ENCODE measurements around the gene NDUFB4. TPM values are rescaled to one million over a fixed set of nuclear protein-coding genes. Genes with fewer than 3 reads are reported as not detected.

NDUFB4 gene
- total and polyA plus RNA-seq, 9 of the 15 experiments (the other 6 are each of a cell fraction or from before 2014, with no cell fraction given) = 124 to 670 (median 227) TPM

DNA sequence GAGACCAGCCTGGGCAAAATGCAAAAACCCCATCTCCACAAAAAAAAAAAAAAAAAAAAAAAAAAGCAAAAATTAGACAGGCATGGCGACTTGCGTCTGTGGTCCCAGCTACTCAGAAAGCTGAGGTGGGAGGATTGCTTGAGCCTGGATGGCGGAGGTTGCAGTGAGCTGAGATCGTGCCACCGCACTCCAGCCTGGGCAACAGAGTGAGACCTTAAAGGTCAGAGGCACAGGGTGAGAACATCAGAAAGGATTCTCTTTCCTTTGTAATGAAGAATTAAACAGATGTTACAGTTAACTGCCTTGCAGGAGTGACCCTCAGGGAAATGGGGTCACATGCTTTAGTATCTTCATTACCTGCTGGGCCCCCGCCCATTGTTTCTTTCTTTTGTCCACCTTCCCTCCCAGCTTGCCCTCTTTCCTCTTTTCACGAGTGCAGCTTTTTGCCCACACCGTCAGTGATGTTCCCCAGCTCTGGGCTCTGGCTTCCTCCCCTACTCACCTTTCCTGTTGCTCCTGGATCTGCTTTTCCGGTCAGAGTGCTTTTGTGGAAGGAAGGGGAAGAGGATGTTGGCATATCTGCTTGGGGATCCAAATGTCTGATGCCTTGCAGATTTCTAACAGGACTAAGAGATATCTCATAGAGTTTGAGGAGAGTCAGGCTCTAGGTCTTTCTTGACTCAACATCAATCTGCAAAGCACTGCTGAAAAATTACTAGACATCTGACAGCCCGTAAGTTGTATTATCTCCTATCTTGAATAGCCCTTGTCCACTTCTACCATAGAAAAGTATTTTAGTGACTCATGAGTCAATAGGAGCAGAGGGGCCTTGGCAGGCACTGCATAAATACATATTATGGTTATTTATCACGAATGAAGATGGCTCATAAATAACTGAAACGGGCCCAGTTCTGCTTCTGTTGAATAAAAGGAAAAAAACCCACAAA, 35.6 kb upstream of the NDUFB4 start:
- no peak overlapping the region; the same call in 2 of the 3 replicates for H3K27ac ChIP-seq (ENCODE audit: extremely low read depth, low read depth, low read length)
- H2AFZ ChIP-seq (ENCODE audit: low read depth, low read length) = no peak overlapping the region
- ChIA-PET CTCF (ENCODE audit: low intra/inter-chr PET ratio) (interaction anchor here (1.3 to 2.6 kb wide), 2 partner anchors 63 to 234 kb away, joined by 4 to 22 read pairs; no protein-coding TSS in a partner anchor), POLR2A (no interaction called here)
- DNase-seq (ENCODE audit: extremely low read depth in 1 of 4, low spot score in 3 of 4) = no peak
- no peaks in the 10 kb centered on the region for H3K79me2 ChIP-seq (ENCODE audit: control insufficient read depth, insufficient read depth, low read length)
- no peaks in the 10 kb centered on the region for H4K20me1 ChIP-seq (replicated peaks; ENCODE audit: control insufficient read depth, insufficient read depth, low read length)
- H3K9ac ChIP-seq (ENCODE audit: insufficient read depth in 1 of 2, low read depth in 2 of 2, low read length in 2 of 2) = no peak overlapping the region
- H3K4me2 ChIP-seq (ENCODE audit: insufficient read depth, low read length) = no peak overlapping the region
- H3K36me3 ChIP-seq (ENCODE audit: control insufficient read depth, insufficient read depth, low read length) = no peaks in the 10 kb centered on the region
- H3K4me1 ChIP-seq (replicated peaks in 1 of 2; ENCODE audit: control insufficient read depth in 2 of 2, insufficient read depth in 2 of 2, low read length in 2 of 2) = peaks cover 0 to 7% of the 10 kb centered on the region in 2 experiments; a peak in 3 of 5 replicates
- no TSS peak for BruUV-seq (replicated peaks)
- no peaks in the 10 kb centered on the region for H3K9me3 ChIP-seq (replicated peaks; ENCODE audit: control insufficient read depth, insufficient read depth, low read depth, low read length)
- in situ Hi-C loops (cut with MboI) = no loop called here
- H3K27me3 ChIP-seq (ENCODE audit: control insufficient read depth in 2 of 2, insufficient read depth in 2 of 2, low read length in 2 of 2) = no peaks in the 10 kb centered on the region; a peak in 1 of 5 replicates
- intact Hi-C loops (cut with micrococcal nuclease) = loop anchor here (1.0 kb wide), 2 partner anchors 63 to 235 kb away; no protein-coding TSS in a partner anchor
- WGBS (ENCODE audit: insufficient coverage, low coverage, missing lambda C conversion rate) = 59% methylated on average over 8 of the region's 12 CpGs
- no peaks in the 10 kb centered on the region for H3K9me1 ChIP-seq (ENCODE audit: control insufficient read depth, insufficient read depth, low read length)
- ATAC-seq = no peak
- H3K4me3 ChIP-seq = no peak overlapping the region
- FAIRE-seq = no peak
- no peak for TF ChIP-seq DACH1 (IDR thresholded peaks at IDR 0.05; ENCODE audit: partially characterized antibody)
- no peak for TF ChIP-seq ZKSCAN3 (CRISPR knock-in tag; IDR thresholded peaks at IDR 0.05)
- TF ChIP-seq ZBED1 (IDR thresholded peaks at IDR 0.05) = no peak
- TF ChIP-seq, protein P1, sequence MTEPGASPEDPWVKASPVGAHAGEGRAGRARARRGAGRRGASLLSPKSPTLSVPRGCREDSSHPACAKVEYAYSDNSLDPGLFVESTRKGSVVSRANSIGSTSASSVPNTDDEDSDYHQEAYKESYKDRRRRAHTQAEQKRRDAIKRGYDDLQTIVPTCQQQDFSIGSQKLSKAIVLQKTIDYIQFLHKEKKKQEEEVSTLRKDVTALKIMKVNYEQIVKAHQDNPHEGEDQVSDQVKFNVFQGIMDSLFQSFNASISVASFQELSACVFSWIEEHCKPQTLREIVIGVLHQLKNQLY (CRISPR knock-in tag; conservative IDR thresholded peaks at IDR 0.05) = no peak
- TF ChIP-seq, protein P2, sequence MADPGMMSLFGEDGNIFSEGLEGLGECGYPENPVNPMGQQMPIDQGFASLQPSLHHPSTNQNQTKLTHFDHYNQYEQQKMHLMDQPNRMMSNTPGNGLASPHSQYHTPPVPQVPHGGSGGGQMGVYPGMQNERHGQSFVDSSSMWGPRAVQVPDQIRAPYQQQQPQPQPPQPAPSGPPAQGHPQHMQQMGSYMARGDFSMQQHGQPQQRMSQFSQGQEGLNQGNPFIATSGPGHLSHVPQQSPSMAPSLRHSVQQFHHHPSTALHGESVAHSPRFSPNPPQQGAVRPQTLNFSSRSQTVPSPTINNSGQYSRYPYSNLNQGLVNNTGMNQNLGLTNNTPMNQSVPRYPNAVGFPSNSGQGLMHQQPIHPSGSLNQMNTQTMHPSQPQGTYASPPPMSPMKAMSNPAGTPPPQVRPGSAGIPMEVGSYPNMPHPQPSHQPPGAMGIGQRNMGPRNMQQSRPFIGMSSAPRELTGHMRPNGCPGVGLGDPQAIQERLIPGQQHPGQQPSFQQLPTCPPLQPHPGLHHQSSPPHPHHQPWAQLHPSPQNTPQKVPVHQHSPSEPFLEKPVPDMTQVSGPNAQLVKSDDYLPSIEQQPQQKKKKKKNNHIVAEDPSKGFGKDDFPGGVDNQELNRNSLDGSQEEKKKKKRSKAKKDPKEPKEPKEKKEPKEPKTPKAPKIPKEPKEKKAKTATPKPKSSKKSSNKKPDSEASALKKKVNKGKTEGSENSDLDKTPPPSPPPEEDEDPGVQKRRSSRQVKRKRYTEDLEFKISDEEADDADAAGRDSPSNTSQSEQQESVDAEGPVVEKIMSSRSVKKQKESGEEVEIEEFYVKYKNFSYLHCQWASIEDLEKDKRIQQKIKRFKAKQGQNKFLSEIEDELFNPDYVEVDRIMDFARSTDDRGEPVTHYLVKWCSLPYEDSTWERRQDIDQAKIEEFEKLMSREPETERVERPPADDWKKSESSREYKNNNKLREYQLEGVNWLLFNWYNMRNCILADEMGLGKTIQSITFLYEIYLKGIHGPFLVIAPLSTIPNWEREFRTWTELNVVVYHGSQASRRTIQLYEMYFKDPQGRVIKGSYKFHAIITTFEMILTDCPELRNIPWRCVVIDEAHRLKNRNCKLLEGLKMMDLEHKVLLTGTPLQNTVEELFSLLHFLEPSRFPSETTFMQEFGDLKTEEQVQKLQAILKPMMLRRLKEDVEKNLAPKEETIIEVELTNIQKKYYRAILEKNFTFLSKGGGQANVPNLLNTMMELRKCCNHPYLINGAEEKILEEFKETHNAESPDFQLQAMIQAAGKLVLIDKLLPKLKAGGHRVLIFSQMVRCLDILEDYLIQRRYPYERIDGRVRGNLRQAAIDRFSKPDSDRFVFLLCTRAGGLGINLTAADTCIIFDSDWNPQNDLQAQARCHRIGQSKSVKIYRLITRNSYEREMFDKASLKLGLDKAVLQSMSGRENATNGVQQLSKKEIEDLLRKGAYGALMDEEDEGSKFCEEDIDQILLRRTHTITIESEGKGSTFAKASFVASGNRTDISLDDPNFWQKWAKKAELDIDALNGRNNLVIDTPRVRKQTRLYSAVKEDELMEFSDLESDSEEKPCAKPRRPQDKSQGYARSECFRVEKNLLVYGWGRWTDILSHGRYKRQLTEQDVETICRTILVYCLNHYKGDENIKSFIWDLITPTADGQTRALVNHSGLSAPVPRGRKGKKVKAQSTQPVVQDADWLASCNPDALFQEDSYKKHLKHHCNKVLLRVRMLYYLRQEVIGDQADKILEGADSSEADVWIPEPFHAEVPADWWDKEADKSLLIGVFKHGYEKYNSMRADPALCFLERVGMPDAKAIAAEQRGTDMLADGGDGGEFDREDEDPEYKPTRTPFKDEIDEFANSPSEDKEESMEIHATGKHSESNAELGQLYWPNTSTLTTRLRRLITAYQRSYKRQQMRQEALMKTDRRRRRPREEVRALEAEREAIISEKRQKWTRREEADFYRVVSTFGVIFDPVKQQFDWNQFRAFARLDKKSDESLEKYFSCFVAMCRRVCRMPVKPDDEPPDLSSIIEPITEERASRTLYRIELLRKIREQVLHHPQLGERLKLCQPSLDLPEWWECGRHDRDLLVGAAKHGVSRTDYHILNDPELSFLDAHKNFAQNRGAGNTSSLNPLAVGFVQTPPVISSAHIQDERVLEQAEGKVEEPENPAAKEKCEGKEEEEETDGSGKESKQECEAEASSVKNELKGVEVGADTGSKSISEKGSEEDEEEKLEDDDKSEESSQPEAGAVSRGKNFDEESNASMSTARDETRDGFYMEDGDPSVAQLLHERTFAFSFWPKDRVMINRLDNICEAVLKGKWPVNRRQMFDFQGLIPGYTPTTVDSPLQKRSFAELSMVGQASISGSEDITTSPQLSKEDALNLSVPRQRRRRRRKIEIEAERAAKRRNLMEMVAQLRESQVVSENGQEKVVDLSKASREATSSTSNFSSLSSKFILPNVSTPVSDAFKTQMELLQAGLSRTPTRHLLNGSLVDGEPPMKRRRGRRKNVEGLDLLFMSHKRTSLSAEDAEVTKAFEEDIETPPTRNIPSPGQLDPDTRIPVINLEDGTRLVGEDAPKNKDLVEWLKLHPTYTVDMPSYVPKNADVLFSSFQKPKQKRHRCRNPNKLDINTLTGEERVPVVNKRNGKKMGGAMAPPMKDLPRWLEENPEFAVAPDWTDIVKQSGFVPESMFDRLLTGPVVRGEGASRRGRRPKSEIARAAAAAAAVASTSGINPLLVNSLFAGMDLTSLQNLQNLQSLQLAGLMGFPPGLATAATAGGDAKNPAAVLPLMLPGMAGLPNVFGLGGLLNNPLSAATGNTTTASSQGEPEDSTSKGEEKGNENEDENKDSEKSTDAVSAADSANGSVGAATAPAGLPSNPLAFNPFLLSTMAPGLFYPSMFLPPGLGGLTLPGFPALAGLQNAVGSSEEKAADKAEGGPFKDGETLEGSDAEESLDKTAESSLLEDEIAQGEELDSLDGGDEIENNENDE (IDR thresholded peaks at IDR 0.05; ENCODE audit: low read depth, low read length) = no peak
- no peak for TF ChIP-seq FOXJ2 (tag; IDR thresholded peaks at IDR 0.05)
- no peak for TF ChIP-seq NFE2 (IDR thresholded peaks at IDR 0.05; ENCODE audit: low read depth)
- TF ChIP-seq PYGO2 (tag; IDR thresholded peaks at IDR 0.05) = no peak

All from K562 (cell line).